H1 (cell line): ENCODE results near the gene PLD5. TPM values are rescaled to one million over a fixed set of nuclear protein-coding genes. Genes with fewer than 3 reads are reported as not detected.

ENCODE experiments used
- CTCF ChIA-PET: fragments of 300-600 bp; sonication (Branson Sonifier 250); formaldehyde crosslinking; loops from one replicate; lab custom pipeline; 2021; ENCODE audit not compliant: partially characterized antibody; lab: Charles Lee
- POLR2A ChIA-PET: fragments of 300-600 bp; sonication (Branson Sonifier 250); formaldehyde crosslinking; loops from one replicate; lab custom pipeline; 2021; ENCODE audit warnings: inconsistent platforms; ENCODE audit not compliant: partially characterized antibody; lab: Charles Lee
- DNase-seq, 2 experiments: peaks; one replicate each; pipeline versions ENCODE4 v3.0.0 to v3.0.0-alpha.2; 2010 to 2022; ENCODE audit warnings: low spot score in 2 of 2, low read depth in 1 of 2, mixed read lengths in 1 of 2
- FAIRE-seq: peaks from 2 replicates; lab custom pipeline; 2011; peaks lifted over from hg19 to GRCh38; lab: Jason Lieb, UNC
- H2AFZ ChIP-seq: 2 replicates; pipeline ENCODE4 v1.8.1; 2012; ENCODE audit warnings: low read length, inconsistent platforms
- H2AK5ac ChIP-seq: 2 replicates; pipeline ENCODE4 v1.6.1; 2013; ENCODE audit warnings: low read depth, low read length
- H2BK120ac ChIP-seq: replicated peaks from 2 replicates; pipeline ENCODE3; 2013; ENCODE audit warnings: low read depth, low read length, inconsistent platforms
- H2BK12ac ChIP-seq: 2 replicates; pipeline ENCODE4 v1.6.1; 2013; ENCODE audit warnings: low read depth, low read length
- H2BK15ac ChIP-seq: 2 replicates; pipeline ENCODE4 v1.6.1; 2013; ENCODE audit warnings: low read length
- H2BK20ac ChIP-seq: 2 replicates; pipeline ENCODE4 v1.6.1; 2013; ENCODE audit warnings: low read length
- H2BK5ac ChIP-seq: 2 replicates; pipeline ENCODE4 v1.6.1; 2013; ENCODE audit warnings: low read depth, low read length
- H3K14ac ChIP-seq: 2 replicates; pipeline ENCODE4 v1.6.1; 2013; ENCODE audit warnings: inconsistent platforms; ENCODE audit not compliant: insufficient read length
- H3K18ac ChIP-seq: 2 replicates; pipeline ENCODE4 v1.6.1; 2013; ENCODE audit warnings: low read length; ENCODE audit errors: extremely low read depth
- H3K23ac ChIP-seq: 2 replicates; pipeline ENCODE4 v1.6.1; 2013; ENCODE audit warnings: inconsistent platforms; ENCODE audit not compliant: insufficient read length
- H3K23me2 ChIP-seq: 2 replicates; pipeline ENCODE4 v1.6.1; 2013; ENCODE audit warnings: low read depth, low read length
- H3K27ac ChIP-seq: 2 replicates; pipeline ENCODE4 v1.6.1; 2011; ENCODE audit warnings: low read depth, low read length, inconsistent platforms
- H3K27me3 ChIP-seq, 4 experiments: replicated peaks in 1 of 4; 1 replicate in 1 of 4; 2 replicates in 3 of 4; pipeline versions ENCODE4 v1.6.1 to v1.8.1; 2011 to 2013; ENCODE audit warnings: low read length in 3 of 4, mild to moderate bottlenecking in 3 of 4, inconsistent platforms in 2 of 4, mixed read lengths in 2 of 4, moderate library complexity in 1 of 4; ENCODE audit not compliant: control insufficient read depth in 3 of 4, insufficient read depth in 3 of 4; ENCODE audit errors: extremely low read depth in 1 of 4
- H3K36me3 ChIP-seq, 4 experiments: 2 replicates each; pipeline versions ENCODE4 v1.6.1 to v1.8.1; 2011 to 2013; ENCODE audit warnings: mild to moderate bottlenecking in 4 of 4, low read length in 3 of 4, moderate library complexity in 2 of 4, control low read depth in 1 of 4, inconsistent platforms in 1 of 4; ENCODE audit not compliant: insufficient read depth in 4 of 4, control insufficient read depth in 2 of 4
- H3K4ac ChIP-seq: replicated peaks from 2 replicates; pipeline ENCODE3; 2013; ENCODE audit warnings: low read length, low read depth, mixed read lengths, inconsistent platforms; ENCODE audit not compliant: insufficient read length
- H3K4me1 ChIP-seq, 4 experiments: replicated peaks in 1 of 4; 1 replicate in 1 of 4; 2 replicates in 3 of 4; pipeline versions ENCODE4 v1.6.1 to v1.8.1; 2011 to 2013; ENCODE audit warnings: low read length in 3 of 4, inconsistent platforms in 2 of 4, mixed read lengths in 1 of 4; ENCODE audit not compliant: insufficient read depth in 4 of 4, control insufficient read depth in 3 of 4
- H3K4me2 ChIP-seq, 2 experiments: 2 replicates each; pipeline versions ENCODE4 v1.6.1 to v1.8.1; 2011 to 2013; ENCODE audit warnings: low read depth in 2 of 2, low read length in 2 of 2, control low read depth in 1 of 2, inconsistent platforms in 1 of 2, mild to moderate bottlenecking in 1 of 2; ENCODE audit not compliant: insufficient read depth in 1 of 2
- H3K4me3 ChIP-seq, 4 experiments: fragments of 200-600, 300-600 bp in 1 of 4; sonication (generic), shearing (Covaris generic), sonication (Bioruptor Twin) in 1 of 4; 2 replicates each; pipeline versions ENCODE4 v1.5.1 to v1.8.1; 2011 to 2016; ENCODE audit warnings: low read length in 4 of 4, low read depth in 3 of 4, control low read depth in 2 of 4, inconsistent platforms in 2 of 4, mild to moderate bottlenecking in 2 of 4, mixed read lengths in 1 of 4, moderate library complexity in 1 of 4; ENCODE audit not compliant: insufficient read depth in 2 of 4; ENCODE audit errors: extremely low read depth in 1 of 4
- H3K56ac ChIP-seq: replicated peaks from 2 replicates; pipeline ENCODE3; 2013; ENCODE audit warnings: low read depth, mild to moderate bottlenecking, mixed read lengths, low read length, inconsistent platforms; ENCODE audit not compliant: insufficient read length
- H3K79me1 ChIP-seq: 2 replicates; pipeline ENCODE4 v1.6.1; 2013; ENCODE audit warnings: low read depth, low read length, control low read depth
- H3K79me2 ChIP-seq, 2 experiments: 2 replicates each; pipeline versions ENCODE4 v1.6.1 to v1.8.1; 2012 to 2013; ENCODE audit warnings: low read length in 2 of 2, mild to moderate bottlenecking in 2 of 2, inconsistent platforms in 1 of 2; ENCODE audit not compliant: insufficient read depth in 2 of 2, control insufficient read depth in 1 of 2
- H3K9ac ChIP-seq, 4 experiments: replicated peaks in 1 of 4; 1 replicate in 1 of 4; 2 replicates in 3 of 4; pipeline versions ENCODE4 v1.6.1 to v1.8.1; 2011 to 2013; ENCODE audit warnings: low read depth in 3 of 4, low read length in 3 of 4, control low read depth in 2 of 4, mild to moderate bottlenecking in 2 of 4, moderate library complexity in 2 of 4, inconsistent platforms in 1 of 4; ENCODE audit errors: extremely low read depth in 1 of 4
- H3K9me3 ChIP-seq, 2 experiments: 2 replicates each; pipeline versions ENCODE4 v1.6.1 to v1.8.1; 2012 to 2013; ENCODE audit warnings: mild to moderate bottlenecking in 2 of 2, moderate library complexity in 2 of 2, control low read depth in 1 of 2, inconsistent platforms in 1 of 2, low read depth in 1 of 2, low read length in 1 of 2, mixed read lengths in 1 of 2; ENCODE audit not compliant: insufficient read depth in 2 of 2
- H4K20me1 ChIP-seq, 2 experiments: replicated peaks in 1 of 2; 2 replicates each; pipeline versions ENCODE3 to v1.8.1; 2011 to 2013; ENCODE audit warnings: inconsistent platforms in 2 of 2, low read length in 2 of 2, mild to moderate bottlenecking in 1 of 2; ENCODE audit not compliant: insufficient read depth in 2 of 2, control insufficient read depth in 1 of 2
- H4K5ac ChIP-seq: 2 replicates; pipeline ENCODE4 v1.6.1; 2013; ENCODE audit warnings: low read length, low read depth, mixed read lengths, inconsistent platforms; ENCODE audit not compliant: insufficient read length
- H4K8ac ChIP-seq: 2 replicates; pipeline ENCODE4 v1.8.0; 2013; ENCODE audit warnings: mild to moderate bottlenecking, moderate library complexity, low read length, inconsistent platforms; ENCODE audit not compliant: insufficient read depth; ENCODE audit errors: extremely low read depth
- H4K91ac ChIP-seq: replicated peaks from 2 replicates; pipeline ENCODE3; 2013; ENCODE audit warnings: low read length, mixed read lengths, inconsistent platforms; ENCODE audit not compliant: insufficient read length
- BACH1 ChIP-seq: IDR thresholded peaks from 2 replicates; pipeline ENCODE4 v1.6.1; 2012; ENCODE audit warnings: low read length, improper control_type of control experiment
- CBX8 ChIP-seq: fragments of 300-800, 300-1000 bp; sonication (generic); IDR thresholded peaks from 2 replicates; pipeline ENCODE4 v1.7.1; 2016; ENCODE audit warnings: low read depth, low read length, borderline replicate concordance
- EGR1 ChIP-seq: IDR thresholded peaks from 2 replicates; pipeline ENCODE4 v1.6.1; 2011; ENCODE audit warnings: low read depth, low read length, borderline replicate concordance
- KDM1A ChIP-seq: fragments of 200-600, 300-600 bp; sonication (generic); IDR thresholded peaks from 2 replicates; pipeline ENCODE4 v1.7.1; 2016; ENCODE audit warnings: mild to moderate bottlenecking, low read length, borderline replicate concordance
- POLR2AphosphoS5 ChIP-seq: IDR thresholded peaks from 2 replicates; pipeline ENCODE4 v1.6.1; 2011; ENCODE audit warnings: low read depth, low read length
- SRF ChIP-seq: IDR thresholded peaks from 2 replicates; pipeline ENCODE4 v1.6.1; 2011; ENCODE audit warnings: mild to moderate bottlenecking, low read depth, low read length, moderate library complexity
- TBP ChIP-seq: IDR thresholded peaks from 2 replicates; pipeline ENCODE4 v1.6.1; 2011; ENCODE audit warnings: low read depth, low read length, improper control_type of control experiment
- ZNF274 ChIP-seq: IDR thresholded peaks from 2 replicates; pipeline ENCODE4 v1.7.0; 2012; ENCODE audit warnings: low read length, borderline replicate concordance; ENCODE audit errors: extremely low read depth
- WGBS, 2 experiments: shearing (Covaris generic) in 1 of 2; methylation state at CpG; one replicate each; pipeline versions ENCODE4 v1.1.6 to v1.1.7; 2013 to 2015; ENCODE audit warnings: low lambda C conversion rate in 2 of 2, mixed read lengths in 2 of 2, inconsistent platforms in 1 of 2, low coverage in 1 of 2, missing lambda C conversion rate in 1 of 2; ENCODE audit not compliant: insufficient replicate concordance in 2 of 2, insufficient coverage in 1 of 2, insufficient read length in 1 of 2; ENCODE audit errors: extremely low coverage in 1 of 2, missing lambda C conversion rate in 1 of 2; 5-methylcytosine and 5-hydroxymethylcytosine counted together
- polyA plus RNA-seq, 7 experiments: library from polyadenylated mRNA; depleted of rRNA in 3 of 7; stranded (reverse) in 5 of 7; unstranded in 2 of 7; fragments of >200 nt in 5 of 7; fragments of 200-250 nt in 2 of 7; gene quantifications; 1 replicate in 5 of 7; 2 replicates in 1 of 7; 4 replicates in 1 of 7; pipeline versions ENCODE4 v1.2.1 to v1.2.3, GENCODE V29; 2011 to 2013; ENCODE audit warnings: missing spikeins in 2 of 7, mixed read lengths in 2 of 7
- total RNA-seq: library from RNA; stranded (reverse); fragmentation: NEBNext Ultra II Directional; extraction: Animal tissue kit (Norgen Biotek cat#: 25700); gene quantifications from 2 replicates; pipeline ENCODE4 v1.2.1, GENCODE V29; 2021
- TF ChIP-seq, protein P1 (sequence below): IDR thresholded peaks from 2 replicates; pipeline ENCODE4 v1.6.1; 2012; ENCODE audit warnings: low read length, inconsistent platforms

PLD5 gene
- total and polyA plus RNA-seq, 2 of the 8 experiments (the other 6 are each of a cell fraction or from before 2014, with no cell fraction given) = 0.86 to 8.5 TPM

DNA sequence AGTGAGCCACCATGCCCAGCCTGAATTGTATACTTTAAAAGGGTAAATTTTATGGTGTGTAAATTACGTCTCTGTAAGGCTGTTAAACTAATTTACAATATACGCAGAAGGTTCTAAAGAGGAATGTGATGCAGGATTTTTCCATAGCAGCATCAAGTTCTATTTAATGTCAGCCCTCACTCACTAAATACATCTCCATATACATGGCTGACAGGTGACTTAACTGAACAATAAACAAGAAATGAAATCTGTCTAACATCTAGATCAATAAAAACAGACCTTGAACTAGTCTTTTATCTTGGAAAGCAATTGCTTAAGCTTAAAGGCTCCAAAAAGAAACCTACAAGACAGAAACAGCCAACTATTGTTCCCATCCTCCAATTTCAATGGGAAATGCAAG, 404.1 kb downstream of the PLD5 start:
- no peak overlapping the region for H4K91ac ChIP-seq
- no peak overlapping the region for H3K56ac ChIP-seq
- H2BK5ac ChIP-seq = no peak overlapping the region
- H3K4me2 ChIP-seq = no peak overlapping the region
- H3K9me3 ChIP-seq = no peaks in the 10 kb centered on the region
- H2AFZ ChIP-seq = no peak overlapping the region
- H3K4me3 ChIP-seq = no peak overlapping the region
- H2BK120ac ChIP-seq = no peak overlapping the region
- no peak overlapping the region for H2BK15ac ChIP-seq
- ChIA-PET CTCF (interaction anchor here (3.1 kb wide), 1 partner anchor 8 kb away, joined by 17 read pairs; no protein-coding TSS in a partner anchor), POLR2A (no interaction called here)
- H2BK20ac ChIP-seq = no peak overlapping the region
- no peak overlapping the region for H4K8ac ChIP-seq
- H4K5ac ChIP-seq = no peak overlapping the region
- H3K9ac ChIP-seq = no peak overlapping the region
- H3K4me1 ChIP-seq = no peaks in the 10 kb centered on the region
- H3K27ac ChIP-seq = no peak overlapping the region
- H3K79me1 ChIP-seq = no peaks in the 10 kb centered on the region
- FAIRE-seq (no peak), DNase-seq (no peak)
- H3K4ac ChIP-seq = no peak overlapping the region
- no peak overlapping the region for H3K18ac ChIP-seq
- H3K36me3 ChIP-seq = no peaks in the 10 kb centered on the region
- no peaks in the 10 kb centered on the region for H3K23me2 ChIP-seq
- no peak overlapping the region for H2BK12ac ChIP-seq
- WGBS, 2 experiments = 86% methylated on average over 2 of the region's 2 CpGs; no CpG with 5 or more reads in 1 of the 2 experiments
- no peaks in the 10 kb centered on the region for H4K20me1 ChIP-seq
- H3K23ac ChIP-seq = no peak overlapping the region
- H3K14ac ChIP-seq = no peak overlapping the region
- no peaks in the 10 kb centered on the region for H3K79me2 ChIP-seq
- H2AK5ac ChIP-seq = no peak overlapping the region
- no peaks in the 10 kb centered on the region for H3K27me3 ChIP-seq
- TF ChIP-seq SRF (no peak), KDM1A (no peak), TBP (no peak), POLR2AphosphoS5 (no peak), EGR1 (no peak), ZNF274 (no peak), BACH1 (no peak), CBX8 (no peak)
- TF ChIP-seq, protein P1, sequence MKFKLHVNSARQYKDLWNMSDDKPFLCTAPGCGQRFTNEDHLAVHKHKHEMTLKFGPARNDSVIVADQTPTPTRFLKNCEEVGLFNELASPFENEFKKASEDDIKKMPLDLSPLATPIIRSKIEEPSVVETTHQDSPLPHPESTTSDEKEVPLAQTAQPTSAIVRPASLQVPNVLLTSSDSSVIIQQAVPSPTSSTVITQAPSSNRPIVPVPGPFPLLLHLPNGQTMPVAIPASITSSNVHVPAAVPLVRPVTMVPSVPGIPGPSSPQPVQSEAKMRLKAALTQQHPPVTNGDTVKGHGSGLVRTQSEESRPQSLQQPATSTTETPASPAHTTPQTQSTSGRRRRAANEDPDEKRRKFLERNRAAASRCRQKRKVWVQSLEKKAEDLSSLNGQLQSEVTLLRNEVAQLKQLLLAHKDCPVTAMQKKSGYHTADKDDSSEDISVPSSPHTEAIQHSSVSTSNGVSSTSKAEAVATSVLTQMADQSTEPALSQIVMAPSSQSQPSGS = no peak
